Fibroblast of peridontal ligament (primary cell): ENCODE results near the gene TIAM2.

Source experiments
- DNase-seq: peaks from one replicate; pipeline ENCODE4 v3.0.0-alpha.2; 2010; ENCODE audit errors: extremely low read depth

The TIAM2 gene

DNA sequence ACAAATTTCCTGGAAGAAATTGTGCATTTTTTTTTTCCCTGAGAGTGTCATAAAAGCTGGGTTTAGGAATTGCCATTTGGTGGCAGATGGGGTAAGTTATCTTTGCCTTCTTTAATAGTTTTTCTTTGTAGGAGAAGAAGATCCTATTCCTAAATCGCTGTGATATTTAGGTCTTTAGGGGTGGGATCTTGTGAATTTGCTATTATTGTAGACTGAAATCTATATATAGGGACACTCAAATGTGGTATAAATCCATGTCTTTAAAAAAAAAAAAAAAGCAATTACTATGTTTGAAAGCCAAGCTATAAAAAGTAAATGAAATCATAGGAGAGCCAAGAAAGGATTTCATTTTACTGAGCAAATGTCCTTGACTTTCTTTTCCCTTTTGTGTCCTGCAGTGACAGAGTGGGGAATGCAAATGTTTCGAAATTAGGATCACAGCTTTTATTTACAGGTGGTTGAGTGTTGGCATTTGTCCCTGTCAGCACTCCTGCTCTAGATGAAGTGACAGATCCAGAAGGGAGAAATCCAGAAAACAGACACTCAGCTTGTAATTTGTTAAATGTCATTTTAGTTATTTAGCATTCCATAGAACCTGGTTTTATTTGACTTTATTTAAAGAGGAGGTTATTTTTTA, 29.4 kb downstream of the TIAM2 start:
- DNase-seq, result no peak

DNA sequence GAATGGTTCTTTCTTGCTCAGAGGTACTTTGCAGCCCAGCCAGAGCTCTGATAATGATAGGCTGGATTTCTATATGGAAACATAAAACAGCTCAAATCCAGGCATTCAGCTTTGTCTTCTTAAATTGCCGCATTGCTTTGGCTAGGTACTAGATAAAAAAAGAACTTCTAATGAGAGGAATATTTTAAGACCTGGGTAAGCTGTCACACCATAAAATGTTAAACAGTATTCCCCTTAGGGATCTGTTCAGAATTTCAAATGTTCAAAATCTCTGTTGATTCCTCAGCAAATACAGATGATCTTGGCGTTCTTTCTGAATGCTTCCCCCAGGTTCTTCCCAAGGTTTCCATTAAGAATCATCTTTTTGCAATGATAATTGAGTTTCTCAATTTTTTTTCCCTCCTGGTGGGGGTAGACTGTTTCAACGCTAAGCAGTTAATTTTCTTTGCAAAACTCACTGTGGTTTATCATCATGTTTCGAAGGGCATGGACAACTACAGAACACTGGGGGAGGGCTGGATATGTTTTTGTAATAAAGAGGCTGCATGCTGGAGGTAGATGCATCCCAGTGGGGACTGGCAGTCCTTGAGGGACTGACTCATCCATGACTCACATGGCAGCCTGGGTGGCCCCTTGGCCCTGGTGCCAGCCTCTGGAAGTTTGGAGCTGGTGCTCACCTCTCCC, 31.0 kb downstream of the TIAM2 start:
- peak; percentile 87 for DNase-seq

DNA sequence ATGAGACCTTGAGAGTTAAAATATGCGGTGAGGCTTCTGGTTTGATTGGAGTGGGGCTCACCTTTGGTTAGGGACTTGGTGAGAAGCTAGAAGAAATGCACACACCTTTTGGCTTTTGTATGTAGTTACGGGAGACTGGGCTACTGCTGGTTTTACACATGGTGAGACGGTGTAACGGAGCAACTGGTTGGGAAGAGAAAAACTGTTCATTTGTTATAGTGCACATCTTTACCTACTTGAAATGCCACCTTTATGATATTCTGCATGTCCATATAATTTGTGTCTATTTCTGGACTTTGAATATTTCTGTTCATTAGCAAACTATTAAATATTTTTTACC, 31.6 kb downstream of the TIAM2 start:
- DNase-seq, result no peak

DNA sequence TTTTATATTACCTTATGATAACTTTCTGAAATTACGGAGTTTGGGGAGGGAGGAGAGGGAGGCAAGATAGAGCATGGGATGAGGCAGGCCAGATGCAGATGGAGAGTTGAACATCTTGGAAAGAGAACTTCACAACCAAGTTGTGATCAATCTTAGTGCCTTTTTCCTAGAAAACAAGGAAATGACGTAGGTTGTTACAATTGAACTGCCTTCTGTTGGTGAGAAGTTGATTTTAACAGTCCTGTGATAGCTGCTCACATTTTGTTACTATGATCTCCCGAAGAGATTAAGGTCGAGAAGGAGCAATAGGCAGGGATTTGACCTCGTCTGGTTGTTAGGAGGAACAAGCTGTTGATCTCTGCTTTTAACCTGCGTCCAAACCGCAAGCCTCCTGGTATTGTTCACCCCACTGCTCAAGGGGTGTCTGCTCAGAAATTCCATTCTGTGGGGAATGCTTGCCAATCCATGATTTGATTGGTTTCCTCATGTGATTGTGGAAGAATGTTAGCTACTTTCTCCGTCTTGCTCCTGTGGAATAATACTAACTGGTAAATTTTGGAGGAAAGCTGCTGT, 35.1 kb downstream of the TIAM2 start:
- DNase-seq, result no peak

DNA sequence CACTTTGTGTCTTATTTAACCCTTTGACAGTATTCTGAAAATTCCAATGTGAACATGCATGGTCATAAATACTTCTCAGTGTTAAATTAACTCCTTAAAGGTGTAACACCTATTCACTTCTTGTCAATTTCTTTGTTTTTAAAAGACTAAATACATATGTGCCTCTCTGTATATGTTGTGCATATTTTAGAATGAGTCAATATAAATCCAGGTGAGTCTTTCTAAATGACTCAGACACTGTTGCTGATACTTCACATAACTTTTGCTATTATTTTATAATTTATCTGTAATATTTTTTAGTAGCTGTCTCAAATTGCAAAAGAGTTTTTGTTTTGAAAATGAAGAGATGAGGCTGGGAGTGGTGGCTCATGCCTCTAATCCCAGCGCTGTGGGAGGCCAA, 36.0 kb downstream of the TIAM2 start:
- no peak for DNase-seq

DNA sequence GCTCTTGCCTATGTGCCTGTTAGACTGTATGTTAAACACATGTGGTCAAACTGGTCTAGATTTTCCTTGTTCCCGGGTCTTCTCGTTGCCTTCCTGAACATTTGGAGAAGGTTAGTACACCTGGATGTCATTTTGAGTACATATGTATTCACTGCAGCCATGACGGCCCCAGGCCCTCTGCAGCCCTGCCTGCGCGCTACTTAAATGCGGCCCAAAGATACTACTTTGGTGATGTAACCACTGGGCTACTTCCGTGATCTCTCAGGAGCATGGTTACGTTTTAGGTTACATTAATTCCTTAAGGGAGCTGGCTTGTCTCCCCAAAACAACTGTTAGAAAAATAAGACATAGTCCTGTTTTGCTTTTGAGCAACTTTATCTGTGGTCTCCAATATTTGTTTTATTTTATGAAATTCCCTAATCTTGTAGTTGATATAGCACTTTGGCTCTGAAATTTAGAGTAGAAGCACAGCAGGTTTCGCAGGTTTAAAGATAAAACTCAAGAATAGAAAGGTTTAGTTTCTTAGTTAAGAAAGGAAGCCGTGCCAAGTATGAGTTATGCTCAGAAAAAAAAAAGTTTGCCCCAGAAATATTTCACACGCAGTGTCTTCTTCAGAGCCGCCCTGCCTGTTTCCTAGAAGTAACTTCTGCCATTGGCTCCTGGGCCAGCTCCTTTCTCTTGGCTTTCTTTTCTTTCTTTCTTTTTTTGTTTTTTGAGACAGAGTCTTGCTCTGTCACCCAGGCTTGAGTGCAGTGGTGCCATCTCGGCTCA, 38.1 kb downstream of the TIAM2 start:
- no peak for DNase-seq

DNA sequence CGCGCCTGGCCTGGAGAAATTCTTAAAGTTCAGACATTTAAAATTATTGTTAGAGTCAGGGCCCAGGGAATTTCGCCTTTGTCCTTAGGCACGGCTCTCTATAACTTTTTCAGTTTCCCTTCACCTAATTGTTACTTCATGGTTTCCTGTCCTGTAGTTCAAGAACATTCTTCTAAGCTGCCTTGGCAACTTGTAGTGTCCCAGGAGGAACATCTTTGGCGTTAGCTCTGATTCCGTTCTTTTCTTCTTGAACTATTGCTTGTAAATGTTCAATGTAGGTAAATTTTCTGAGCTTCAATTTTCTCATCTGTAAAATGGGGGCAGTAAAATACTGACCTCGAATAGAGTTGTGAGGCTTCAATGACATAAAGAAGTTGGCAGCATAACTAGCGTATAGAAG, 41.8 kb downstream of the TIAM2 start:
- DNase-seq, result no peak

DNA sequence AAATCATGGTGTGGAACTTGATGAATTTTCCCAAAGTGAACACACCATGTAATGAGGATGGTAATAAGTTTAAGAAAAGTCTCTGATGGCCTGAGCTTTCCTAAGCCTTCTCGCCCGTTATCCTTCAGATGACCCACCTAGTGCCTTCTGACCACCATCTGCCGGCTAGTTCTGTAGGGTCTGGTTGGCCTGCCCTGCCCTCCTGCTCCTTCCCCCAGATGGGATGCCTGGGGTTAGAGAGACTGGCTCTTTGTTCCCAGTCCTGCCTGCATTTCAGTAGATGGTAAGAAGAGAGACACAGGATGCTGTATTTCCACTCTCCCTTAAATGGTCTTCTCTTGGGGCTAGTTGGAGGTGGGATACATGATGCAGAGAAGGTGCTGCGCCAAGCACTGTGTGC, 43.0 kb downstream of the TIAM2 start:
- no peak for DNase-seq

DNA sequence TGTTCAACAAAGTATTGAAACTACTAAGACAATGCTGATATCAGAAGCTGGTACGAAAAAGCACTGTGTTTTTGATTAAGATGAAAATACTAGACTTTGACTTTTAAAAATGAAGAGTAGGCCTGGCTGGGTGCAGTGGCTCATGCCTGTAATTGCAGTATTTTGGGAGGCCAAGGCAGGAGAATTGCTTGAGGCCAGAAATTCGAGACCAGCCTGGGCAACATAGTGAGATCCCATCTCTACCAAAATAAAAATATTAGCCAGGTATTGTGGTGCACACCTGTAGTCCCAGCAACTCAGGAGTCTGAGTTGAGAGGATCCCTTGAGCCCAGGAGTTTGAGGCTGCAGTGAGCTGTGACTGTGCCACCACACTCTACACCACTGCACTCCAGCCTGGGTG, 43.4 kb downstream of the TIAM2 start:
- DNase-seq, result no peak

DNA sequence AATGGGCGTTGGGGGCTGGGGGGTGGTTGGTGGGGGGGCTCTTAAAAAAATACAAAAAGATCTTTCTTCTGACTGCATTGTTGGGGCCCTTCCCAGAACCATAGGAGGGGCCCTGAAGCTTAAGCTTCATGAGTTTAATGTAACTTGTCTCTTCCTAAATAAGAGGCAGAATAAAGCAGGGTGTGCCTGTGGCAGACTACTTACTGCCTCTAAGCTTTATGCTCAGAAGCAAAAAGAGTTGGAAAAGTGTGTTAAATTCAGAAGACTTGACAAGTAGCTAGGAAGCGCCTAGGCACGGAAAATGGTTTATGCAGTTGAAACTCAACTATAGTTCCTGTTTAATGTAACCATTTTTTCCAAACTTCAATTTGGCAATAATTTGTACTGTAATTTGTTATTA, 44.5 kb downstream of the TIAM2 start:
- no peak for DNase-seq

DNA sequence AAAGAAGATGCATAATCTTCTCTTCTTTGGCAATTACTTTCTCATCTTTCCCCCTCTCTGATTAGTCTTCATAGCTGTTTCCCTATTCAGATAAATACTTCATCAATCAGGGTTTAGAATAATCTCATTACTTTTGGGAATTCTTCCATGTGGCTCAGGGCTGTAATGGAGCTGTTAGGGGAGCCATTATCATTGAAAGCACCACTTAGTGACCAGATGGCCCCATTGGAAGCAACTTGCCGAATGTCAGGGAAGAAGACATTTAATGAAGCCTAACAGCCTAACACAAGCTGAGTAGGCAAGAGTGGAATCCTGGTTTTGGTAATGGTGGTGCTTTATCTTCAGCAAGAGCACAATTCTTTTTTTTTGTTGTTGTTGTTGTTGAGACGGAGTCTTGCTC, 45.0 kb downstream of the TIAM2 start:
- no peak for DNase-seq

DNA sequence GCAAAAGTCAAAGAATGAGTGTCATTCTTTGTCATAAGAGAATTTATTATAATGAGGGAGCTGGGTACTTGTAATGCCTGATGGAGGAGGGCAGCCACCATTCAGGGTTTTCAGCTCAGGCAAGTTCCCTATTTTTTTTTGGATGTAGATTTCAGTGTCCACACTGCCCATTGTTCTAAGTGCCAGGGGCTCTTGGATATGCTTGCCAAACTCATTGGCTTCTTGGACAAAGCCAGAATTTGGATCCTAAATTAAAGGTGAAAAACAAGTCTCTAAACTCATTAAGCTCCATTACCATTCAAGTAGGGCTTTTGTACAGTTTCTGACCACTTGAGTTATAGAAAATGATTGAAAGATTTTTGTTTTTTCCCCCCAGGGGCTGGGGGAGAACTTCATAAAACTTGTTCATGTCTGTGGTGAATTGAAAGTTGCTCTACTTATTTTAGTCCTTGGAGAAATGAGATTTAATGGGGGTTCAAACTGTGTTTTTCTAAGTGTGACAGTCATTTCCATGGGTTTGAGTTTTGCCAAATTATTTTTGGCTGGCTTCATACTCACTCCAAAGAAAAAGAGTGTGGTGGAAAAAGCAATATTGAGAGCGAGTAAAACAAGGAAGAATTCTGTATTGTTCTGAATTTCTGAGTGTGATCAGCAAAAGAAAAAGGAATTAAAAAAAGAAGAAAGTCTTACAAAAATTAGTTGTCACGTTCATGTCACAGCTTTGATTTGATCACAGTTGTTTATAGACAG, 46.0 kb downstream of the TIAM2 start:
- DNase-seq, result no peak

DNA sequence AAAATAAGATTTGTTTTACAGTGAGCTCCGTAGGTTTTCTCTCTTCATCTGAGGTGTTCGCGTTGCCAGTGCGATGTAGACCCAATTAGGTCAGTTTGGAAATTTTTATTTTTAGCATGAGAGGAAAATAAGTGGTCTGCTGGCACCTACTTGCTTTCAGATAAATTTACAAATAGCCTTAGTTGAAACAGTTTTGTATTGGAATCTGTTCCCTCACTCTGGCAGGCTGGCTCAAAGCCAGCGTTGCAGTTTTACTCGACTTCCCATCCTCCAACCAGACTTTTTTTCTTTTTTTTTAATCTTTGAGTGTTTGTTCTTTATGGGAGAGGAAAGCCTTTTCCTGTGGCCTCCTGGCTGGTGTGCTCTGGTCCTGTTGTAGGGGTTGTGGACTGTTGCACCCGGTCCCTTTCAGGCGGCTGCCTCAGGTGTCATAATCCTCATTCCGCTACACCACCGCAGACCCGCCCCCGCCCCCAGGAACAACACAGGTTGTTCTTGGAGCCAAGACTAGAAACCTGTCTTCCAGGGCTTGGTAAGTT, 46.7 kb downstream of the TIAM2 start:
- no peak for DNase-seq

DNA sequence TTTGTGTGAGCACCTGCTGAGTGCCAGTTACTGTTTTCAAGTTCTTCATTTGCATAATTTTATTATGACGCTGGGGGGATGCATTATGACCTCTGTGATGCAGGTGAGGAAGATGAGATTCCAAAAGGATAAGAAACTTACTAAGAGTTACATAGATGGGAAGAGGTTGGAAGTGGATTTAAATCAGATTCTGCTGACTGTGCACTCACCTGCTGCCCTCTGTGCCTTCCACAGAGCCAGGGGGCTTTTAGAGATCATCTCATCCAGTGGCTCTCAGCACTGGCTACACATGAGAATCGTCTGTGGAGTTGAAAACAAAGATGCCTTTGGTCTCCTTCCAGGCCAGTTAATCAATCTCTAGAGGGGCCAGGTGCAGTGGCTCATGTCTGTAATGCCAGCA, 47.9 kb downstream of the TIAM2 start:
- no peak for DNase-seq

DNA sequence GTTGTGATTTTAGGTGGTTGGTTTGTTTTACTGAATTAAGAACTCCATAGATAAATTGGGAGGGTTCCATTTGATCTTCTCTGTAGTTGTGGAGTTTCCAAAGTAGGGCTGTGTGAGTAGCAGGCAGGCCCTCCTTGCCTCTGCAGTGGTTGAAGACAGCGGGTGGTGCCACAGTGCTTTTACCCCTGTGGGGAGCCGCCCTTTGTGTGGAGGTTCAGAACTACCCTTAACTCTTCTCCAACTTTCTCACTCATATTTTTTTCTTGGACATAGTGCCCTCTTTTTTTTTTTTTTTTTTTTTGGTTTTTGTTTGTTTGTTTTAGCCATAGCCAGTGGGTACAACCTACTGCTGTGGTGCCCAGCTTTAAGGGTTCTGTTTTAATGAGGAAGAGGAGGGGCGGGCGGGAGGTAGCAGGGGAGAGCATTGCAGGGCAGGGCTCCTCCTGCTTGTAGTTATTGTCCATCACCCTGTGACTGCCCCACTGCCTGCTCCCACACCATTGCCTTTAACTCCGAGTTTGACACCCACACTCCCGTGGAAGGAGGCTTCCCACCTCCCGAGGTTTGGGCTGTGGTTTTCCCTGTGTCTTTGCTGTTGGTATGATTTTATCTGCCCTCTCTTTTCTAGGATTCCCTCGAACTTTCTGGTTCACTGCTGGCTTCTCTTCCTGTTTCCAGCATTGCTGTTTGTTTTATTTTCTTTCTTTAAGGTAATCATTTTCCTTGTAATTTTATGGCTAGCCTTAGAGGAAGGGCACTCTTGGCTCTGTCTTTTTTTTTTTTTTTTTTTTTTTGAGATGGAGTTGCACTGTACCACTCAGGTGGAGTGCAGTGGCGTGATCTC, 50.7 kb downstream of the TIAM2 start:
- DNase-seq, result no peak

DNA sequence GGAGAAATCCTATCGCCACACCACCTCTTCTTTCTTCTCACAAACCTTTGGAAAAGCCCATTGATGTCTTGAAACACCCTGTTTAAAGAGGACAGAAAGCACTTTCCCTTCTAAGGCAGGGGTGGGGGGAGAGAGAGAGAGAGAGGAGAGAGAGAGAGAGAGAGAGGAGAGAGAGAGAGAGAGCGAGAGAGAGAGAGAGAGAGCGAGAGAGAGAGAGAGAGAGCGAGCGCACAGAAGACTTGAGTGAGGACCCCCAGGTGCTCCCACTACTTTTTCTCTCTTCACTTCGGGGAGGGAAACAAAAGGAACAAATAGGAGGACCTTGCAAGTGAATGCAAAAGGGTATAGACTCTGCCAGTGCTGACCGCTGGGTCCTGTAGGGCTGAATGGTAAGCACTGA, 52.4 kb downstream of the TIAM2 start:
- no peak for DNase-seq

DNA sequence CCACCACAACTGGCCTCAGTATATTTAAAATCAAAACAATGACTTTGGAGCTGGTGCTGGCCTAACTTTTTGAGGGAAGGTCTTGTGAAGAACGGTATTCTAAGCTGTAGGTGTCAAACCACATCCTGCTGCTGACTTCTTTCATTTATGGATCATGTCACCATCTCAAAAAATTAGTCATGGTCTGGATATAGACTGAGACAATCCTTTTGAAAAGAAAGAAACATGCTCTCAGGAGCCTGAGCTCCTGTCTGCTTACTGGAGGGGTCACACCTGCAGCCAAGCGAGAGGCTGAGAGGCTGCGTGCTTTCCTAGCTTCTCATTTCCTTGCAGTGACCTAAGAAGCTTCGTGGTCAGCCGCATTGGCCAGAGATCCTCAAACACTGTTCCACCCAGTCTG, 55.2 kb downstream of the TIAM2 start:
- no peak for DNase-seq

DNA sequence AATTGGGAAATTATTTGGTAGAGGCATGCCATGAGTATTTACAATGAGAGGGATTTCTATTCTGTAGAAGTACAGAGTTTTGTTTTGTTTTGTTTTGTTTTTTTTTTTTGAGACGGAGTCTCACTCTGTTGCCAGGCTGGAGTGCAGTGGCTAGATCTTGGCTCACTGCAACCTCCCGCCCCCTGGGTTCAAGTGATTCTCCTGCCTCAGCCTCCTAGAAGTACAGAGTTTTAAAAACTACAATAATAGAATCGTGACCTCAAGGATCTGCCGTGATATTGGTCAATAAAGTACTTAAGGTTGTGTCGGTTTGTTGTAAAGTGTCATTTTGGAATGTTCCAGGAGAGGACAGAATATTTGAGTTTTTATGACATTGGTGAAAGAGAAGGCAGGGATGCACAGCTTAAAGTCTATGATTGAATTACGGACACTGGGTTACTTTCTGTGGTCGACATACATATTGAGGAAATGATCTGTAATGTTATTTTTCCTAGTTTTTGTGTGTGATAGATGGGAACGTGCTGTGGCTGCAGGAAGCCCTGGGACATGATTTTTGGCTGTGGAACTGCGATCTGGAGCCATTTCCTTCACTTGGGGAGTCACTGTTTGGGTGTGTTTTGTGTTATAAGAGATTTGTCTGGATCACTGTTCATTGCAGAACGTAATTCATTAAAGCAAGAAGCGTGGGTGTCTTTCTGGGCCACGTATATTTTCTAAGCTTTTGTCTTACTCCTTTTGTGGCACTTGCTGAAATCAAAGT, 59.6 kb downstream of the TIAM2 start:
- DNase-seq, result no peak

DNA sequence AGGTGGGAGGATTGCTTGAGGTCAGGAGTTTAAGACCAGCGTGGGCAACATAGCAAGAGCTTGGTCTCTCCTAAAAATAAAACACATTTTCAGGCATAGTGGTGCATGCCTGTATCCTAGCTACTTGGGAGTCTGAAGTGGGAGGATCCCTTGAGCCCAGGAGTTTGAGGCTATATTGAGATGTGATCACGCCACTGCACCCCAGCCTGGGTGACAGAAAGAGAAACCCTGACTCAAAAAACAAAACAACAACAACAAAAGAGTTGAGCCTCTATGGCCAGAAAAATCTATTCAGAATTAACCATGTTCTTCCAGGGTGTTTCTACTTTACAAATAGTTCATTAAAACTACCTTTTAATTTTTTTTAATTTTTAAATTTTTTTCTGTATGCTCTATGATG, 60.6 kb downstream of the TIAM2 start:
- no peak for DNase-seq

DNA sequence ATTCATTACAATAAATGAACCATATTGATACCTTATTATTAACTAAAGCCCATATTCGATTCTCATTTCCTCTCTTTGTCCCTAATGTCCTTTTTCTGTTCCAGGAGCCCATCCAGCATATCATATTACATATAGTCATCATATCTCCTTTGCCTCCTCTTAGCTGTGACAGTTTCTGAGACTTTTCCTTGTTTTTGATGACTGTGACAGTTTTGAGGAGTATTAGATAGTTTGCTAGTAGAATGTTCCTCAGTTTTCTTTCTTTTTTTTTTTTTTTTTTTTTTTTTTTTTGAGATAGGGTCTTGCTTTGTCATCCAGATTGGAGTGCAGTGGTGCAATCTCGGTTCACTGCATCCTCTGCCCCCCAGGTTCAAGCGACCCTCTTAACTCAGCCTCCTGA, 61.6 kb downstream of the TIAM2 start:
- no peak for DNase-seq
